COLO829 (cell line): Measurements from ENCODE around the gene SLAMF9.
"Not testable (repeated sequence)": the region's sequence is repeated elsewhere in the genome, so short reads cannot be mapped to it uniquely, and the experiment has no call there.

Experiments used
- DNase-seq: peaks from one replicate; pipeline ENCODE4 v3.0.0; 2012; ENCODE audit warnings: low spot score

Gene SLAMF9

GRCh38 chr1:159920202-159920601 lies 33.8 kb downstream of the SLAMF9 start:
- no peak for DNase-seq

- no peak for DNase-seq
Measured at GRCh38 chr1:159919236-159919865, 34.7 kb downstream of the SLAMF9 start.

GRCh38 chr1:159918352-159919200 lies 35.5 kb downstream of the SLAMF9 start:
- no peak for DNase-seq

GRCh38 chr1:159917533-159918351 lies 36.3 kb downstream of the SLAMF9 start:
- no peak for DNase-seq

DNA sequence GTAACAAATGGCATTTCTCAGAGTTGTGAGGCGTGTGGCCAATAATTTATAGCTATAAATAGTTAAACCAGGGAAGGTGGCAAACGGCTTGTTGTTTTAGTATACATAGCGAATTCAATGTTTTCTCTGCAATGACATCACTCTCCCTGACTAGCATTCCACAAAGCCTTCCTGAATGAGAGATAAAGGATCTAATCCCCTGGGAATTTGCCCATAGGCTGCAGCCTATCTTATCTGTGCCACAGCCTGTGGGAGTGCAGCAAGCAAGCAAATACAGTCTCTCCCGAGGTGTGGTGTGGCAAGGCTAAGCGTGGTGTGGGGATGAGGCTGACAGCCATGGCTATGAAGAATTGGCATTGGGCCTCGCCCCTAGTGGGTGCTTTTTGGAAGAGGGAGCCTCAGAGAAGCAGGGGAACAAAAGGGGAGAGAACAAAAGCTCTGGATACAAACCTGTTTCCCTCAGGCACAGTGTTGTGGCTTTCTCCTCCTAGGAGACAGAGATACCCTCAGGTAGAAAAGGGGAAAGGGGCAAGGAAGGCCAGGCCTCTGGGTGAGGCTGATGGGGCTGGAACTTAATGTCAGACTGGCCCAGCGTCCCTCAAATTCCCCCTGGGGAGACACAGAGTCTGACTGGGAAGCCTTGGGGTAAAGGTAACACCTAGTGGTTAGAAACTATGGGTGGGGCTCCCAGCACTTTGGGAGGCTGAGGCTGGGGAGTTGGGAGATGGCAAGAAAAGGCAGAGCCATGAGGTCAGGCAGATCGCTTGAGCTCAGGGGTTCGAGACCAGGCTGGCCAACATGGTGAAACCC lies 37.6 kb downstream of the SLAMF9 start:
- peak; percentile 99 for DNase-seq

DNA sequence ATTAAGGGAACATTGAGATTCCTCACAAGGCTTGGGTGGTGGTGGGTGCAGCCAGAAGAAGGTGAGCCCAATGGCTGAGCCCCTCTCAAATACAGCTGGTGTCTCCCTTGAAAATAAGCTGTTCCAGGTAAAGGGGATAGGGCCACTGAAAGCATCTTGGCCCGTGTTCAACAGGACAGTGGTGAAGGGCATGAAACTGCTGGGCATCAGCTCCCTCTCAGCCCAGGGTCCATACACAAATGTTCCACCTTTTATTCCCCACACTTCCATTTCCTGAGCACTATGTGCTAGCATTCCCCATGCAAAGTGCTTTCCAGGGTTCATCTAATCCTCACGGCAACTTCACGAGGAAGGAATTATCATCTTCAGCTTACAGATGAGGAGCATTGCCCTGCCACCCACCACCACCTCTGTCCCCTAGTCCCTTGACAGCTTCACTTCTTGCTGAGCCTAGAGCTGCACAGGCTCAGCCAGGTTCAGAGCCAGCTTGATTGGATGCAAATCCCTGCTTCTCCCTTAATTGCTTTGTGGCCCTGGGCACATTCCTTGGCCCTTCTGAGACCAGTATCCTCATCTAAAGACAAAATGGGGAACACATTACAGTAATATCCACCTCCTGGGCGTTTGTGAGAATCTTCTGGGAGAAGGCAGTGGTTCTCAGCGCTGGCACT lies 38.3 kb downstream of the SLAMF9 start:
- DNase-seq = no peak

- no peak for DNase-seq
Measured at GRCh38 chr1:159914252-159915018, 39.6 kb downstream of the SLAMF9 start.

GRCh38 chr1:159913451-159914192 lies 40.4 kb downstream of the SLAMF9 start:
- DNase-seq = no peak

GRCh38 chr1:159911326-159912070 lies 42.5 kb downstream of the SLAMF9 start:
- DNase-seq = no peak

DNA sequence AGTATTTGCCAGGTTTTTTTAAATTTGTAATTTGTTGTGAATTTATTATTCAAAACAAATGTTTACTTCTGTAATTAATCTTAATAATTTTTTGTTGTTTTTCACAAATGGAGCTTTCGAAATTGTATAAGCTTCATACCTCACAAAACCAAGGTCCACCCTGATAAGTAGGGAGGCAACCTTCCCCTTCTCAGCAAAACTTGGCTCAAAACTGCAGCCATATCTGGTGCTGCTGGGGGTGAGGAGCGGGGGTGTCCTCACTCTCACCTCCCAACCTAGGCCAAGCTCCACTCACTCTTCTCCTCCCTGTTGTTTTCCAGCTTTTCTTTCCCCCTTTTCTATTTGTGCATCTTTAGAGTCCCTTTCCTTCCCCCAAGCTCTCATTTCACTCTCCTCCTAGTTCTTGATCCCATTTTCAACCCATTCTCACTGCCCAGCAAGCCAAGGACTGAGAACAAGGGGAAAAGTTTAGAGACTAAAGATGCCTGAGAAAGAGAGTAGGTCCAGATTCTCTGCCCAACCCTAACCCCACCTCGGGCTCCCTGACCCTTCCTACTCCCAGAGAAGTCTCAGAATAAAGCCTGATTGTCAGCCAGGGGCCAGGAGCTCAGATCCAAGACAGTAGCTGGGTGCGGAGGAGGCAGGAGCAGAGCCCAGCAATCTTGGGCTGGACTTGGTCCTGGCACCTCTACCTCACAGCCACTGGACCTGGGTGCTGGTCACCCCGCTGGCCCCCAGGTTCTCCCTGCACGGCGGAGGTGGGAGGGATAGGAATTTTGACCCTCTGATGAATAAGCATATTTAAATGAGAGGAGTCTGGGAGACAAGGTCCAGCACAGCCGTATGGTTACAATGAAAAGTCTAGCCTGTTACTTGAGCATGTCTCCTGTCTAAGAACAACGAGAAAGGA lies 45.8 kb downstream of the SLAMF9 start:
- no peak for DNase-seq

GRCh38 chr1:159906960-159907359 lies 47.1 kb downstream of the SLAMF9 start:
- no peak for DNase-seq

GRCh38 chr1:159904036-159904435 lies 50.0 kb downstream of the SLAMF9 start:
- DNase-seq = not testable (repeated sequence)

- no peak for DNase-seq
Measured at GRCh38 chr1:159902541-159902940, 51.5 kb downstream of the SLAMF9 start.
